Measurements from ENCODE around the gene ELL.
A peak's percentile ranks its signal among the peaks of the same experiment; 100 is the strongest.

The ELL gene

DNA sequence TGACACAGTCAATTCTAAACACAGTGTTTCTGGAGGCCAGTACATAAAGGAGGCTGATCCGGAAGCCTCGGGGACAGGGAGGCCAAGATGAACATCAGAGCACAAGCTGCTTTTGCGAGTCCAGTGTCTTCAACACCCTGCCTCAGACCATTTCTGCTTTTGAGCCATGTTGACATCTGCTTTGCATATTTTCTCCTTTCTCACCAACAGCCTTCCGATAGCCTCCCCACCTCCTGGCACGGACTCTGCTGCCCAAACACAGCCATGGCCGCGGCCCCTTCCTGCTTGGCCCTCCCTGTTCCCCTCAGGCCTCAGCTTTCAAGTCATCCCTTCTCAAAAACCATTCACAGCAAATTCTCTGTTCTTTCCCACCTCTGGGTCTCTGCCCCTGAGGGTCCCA, 128.0 kb downstream of the ELL start:
- Histone ChIP-seq H3K36me3 (ENCODE audit: insufficient read depth, insufficient read length, low read length) (no peaks in the 10 kb centered on the region), H3K9me3 (ENCODE audit: insufficient read depth, low read length) (no peaks in the 10 kb centered on the region), H3K4me3 (ENCODE audit: insufficient read length, low read depth) (no peak overlapping the region), H3K9ac (ENCODE audit: insufficient read length, low read depth) (no peak overlapping the region), H3K4me1 (ENCODE audit: insufficient read depth, insufficient read length) (peaks cover 16% of the 10 kb centered on the region), H3K27me3 (ENCODE audit: insufficient read depth, insufficient read length) (peaks cover 18% of the 10 kb centered on the region)
- TF ChIP-seq YY1 (IDR thresholded peaks at IDR 0.05; ENCODE audit: insufficient read depth, insufficient read length) (no peak), ZNF274 (IDR thresholded peaks at IDR 0.05; ENCODE audit: low read depth, low read length) (no peak), SUZ12 (IDR thresholded peaks at IDR 0.05; ENCODE audit: extremely low read depth, insufficient read depth, insufficient read length) (no peak)
- no peak for DNase-seq (ENCODE audit: low read depth, low spot score)

GRCh38 chr19:18392926-18393325, 128.9 kb downstream of the ELL start:
- H3K9me3 ChIP-seq (ENCODE audit: insufficient read depth, low read length) = no peaks in the 10 kb centered on the region
- H3K4me3 ChIP-seq (ENCODE audit: insufficient read length, low read depth) = no peak overlapping the region
- H3K27me3 ChIP-seq (ENCODE audit: insufficient read depth, insufficient read length) = peaks cover 26% of the 10 kb centered on the region
- DNase-seq (ENCODE audit: low read depth, low spot score) = no peak
- TF ChIP-seq SUZ12 (IDR thresholded peaks at IDR 0.05; ENCODE audit: extremely low read depth, insufficient read depth, insufficient read length) (no peak), YY1 (IDR thresholded peaks at IDR 0.05; ENCODE audit: insufficient read depth, insufficient read length) (no peak), ZNF274 (IDR thresholded peaks at IDR 0.05; ENCODE audit: low read depth, low read length) (no peak)
- peak overlapping the region; percentile 61 for H3K9ac ChIP-seq (ENCODE audit: insufficient read length, low read depth)
- H3K36me3 ChIP-seq (ENCODE audit: insufficient read depth, insufficient read length, low read length) = no peaks in the 10 kb centered on the region
- peaks cover 19% of the 10 kb centered on the region for H3K4me1 ChIP-seq (ENCODE audit: insufficient read depth, insufficient read length)
